ENCODE measurements around the gene TMTC4. TPM values are rescaled to one million over a fixed set of nuclear protein-coding genes. Genes with fewer than 3 reads are reported as not detected.
"Not testable (repeated sequence)": the region's sequence is repeated elsewhere in the genome, so short reads cannot be mapped to it uniquely, and the experiment has no call there.

TMTC4 gene
- total RNA-seq, 2 experiments from 2014 or later = 27.1 to 28.4 TPM

DNA sequence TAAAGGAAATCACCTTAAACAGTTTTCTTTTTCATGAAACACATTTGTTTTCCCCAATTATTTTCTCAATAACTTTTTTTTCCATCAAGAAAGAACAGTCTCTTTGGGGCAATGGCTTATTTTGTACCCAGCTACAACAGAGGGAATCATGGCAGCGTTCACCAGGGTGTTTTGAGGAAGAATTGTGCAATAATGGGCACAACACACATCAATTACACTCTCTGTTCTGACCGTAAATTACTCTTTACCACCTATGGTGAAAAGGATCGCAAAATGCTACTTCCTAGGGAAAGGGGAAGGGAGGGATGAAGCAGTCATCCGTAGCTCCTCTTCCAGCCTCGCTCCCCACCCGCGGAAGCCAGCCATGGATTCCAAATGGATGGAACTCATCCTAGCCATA is 38.6 kb downstream of the TMTC4 start:
- H3K9me3 Mint-ChIP-seq = no peaks in the 10 kb centered on the region
- H3K4me3 Mint-ChIP-seq = no peak overlapping the region
- no peak for DNase-seq
- H3K27ac Mint-ChIP-seq = no peak overlapping the region
- ChIA-PET POLR2A (no interaction called here), CTCF (no interaction called here)
- no peaks in the 10 kb centered on the region for H3K27me3 Mint-ChIP-seq
- no peaks in the 10 kb centered on the region for H3K4me1 Mint-ChIP-seq
- H3K36me3 Mint-ChIP-seq (ENCODE audit: low read depth) = peaks cover 53% of the 10 kb centered on the region

DNA sequence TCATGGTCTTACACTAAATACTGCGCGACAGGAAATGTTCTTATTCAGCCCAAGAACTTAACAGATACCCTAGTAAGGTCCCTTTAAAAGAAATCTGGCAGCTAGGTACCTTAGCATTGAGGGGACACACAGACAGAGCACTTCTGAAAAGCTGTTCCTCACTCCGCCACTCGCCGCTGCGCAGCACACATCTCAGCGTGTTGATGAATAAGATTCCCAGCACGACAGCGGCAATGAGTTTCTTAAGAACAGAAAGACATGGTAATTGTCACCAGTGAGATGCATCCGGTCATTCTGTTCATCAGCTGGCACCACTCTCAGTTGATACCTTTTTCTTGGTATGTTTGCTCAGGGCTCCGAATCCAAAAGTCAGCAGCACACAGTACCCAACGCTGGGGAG is 39.9 kb downstream of the TMTC4 start:
- Mint-ChIP-seq H3K9me3 (no peaks in the 10 kb centered on the region), H3K36me3 (ENCODE audit: low read depth) (peaks cover 55% of the 10 kb centered on the region), H3K27me3 (no peaks in the 10 kb centered on the region), H3K27ac (no peak overlapping the region), H3K4me3 (no peak overlapping the region), H3K4me1 (peaks cover under 1% of the 10 kb centered on the region)
- ChIA-PET CTCF (no interaction called here), POLR2A (no interaction called here)
- no peak for DNase-seq

DNA sequence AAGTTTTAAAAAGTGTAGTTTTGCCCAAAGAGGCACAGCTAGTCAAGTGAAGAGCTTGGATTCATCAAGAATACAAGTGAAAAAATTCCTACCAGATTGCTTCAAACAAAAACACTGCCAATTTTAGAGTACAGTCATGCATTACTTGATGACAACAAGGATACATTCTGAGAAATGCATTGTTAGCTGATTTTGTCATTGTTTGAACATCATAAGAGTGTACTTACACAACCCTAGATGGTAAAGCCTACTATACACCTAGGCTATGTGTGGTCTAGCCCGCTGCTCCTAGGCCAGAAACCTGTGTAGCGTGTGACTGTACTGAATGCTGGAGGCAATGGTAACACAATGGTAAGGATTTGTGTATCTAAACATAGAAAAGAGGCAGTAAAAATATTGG is 41.1 kb downstream of the TMTC4 start:
- H3K9me3 Mint-ChIP-seq = no peaks in the 10 kb centered on the region
- no peak overlapping the region for H3K4me3 Mint-ChIP-seq
- peaks cover 2% of the 10 kb centered on the region for H3K4me1 Mint-ChIP-seq
- peaks cover 59% of the 10 kb centered on the region for H3K36me3 Mint-ChIP-seq (ENCODE audit: low read depth)
- H3K27ac Mint-ChIP-seq = no peak overlapping the region
- CTCF ChIA-PET = interaction anchor here (1.5 kb wide), 1 partner anchor 10 kb away, joined by 4 read pairs; no protein-coding TSS in a partner anchor
- DNase-seq = no peak
- no peaks in the 10 kb centered on the region for H3K27me3 Mint-ChIP-seq
- POLR2A ChIA-PET = no interaction called here

DNA sequence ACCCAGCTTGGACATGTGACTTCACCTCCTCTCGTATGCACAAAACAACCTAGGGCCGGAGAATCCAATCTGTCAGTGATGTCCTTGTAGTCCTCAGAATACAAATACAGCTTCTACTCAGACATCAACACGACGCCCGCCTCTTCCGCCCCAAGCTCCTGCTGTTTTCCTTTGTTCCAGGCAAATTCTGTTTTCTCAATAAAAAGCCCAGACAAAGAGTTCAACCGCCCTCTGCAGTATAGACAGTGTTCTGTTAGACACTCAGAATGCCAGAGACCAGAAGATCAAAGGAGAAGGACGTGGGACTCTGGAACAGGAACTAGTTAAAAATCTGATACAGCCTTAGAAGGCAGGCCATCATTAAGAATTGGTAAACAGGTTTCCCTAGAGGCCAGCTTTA is 44.0 kb downstream of the TMTC4 start:
- H3K27me3 Mint-ChIP-seq = no peaks in the 10 kb centered on the region
- H3K4me3 Mint-ChIP-seq = no peak overlapping the region
- H3K9me3 Mint-ChIP-seq = no peaks in the 10 kb centered on the region
- ChIA-PET CTCF (interaction anchor here (0.7 to 1.3 kb wide), 2 partner anchors 20 to 44 kb away, joined by 3 read pairs; partner anchors contain the start of gene TMTC4), POLR2A (no interaction called here)
- no peak for DNase-seq
- peaks cover 62% of the 10 kb centered on the region for H3K36me3 Mint-ChIP-seq (ENCODE audit: low read depth)
- peaks cover 4% of the 10 kb centered on the region for H3K4me1 Mint-ChIP-seq
- H3K27ac Mint-ChIP-seq = no peak overlapping the region

DNA sequence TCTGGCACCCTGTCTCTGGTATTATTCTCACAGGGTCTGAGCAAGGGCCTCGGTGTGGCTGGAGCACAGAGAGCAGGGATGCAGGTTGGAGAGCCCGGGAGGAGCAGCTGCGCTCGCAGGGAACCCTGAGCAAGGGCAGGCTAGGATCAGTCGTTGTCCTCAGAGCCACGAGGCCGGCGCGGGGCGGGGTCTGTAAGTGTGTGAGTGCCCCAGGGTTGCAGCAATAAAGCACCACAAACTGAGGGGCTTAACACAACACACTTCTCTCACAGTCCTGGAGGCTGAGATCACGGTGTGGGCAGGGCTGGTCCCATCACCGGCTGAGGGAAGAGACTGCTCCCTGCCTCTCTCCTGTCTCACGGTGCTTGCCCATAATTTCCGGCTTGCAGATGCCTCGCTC is 47.5 kb downstream of the TMTC4 start:
- H3K27ac Mint-ChIP-seq = no peak overlapping the region
- H3K4me3 Mint-ChIP-seq = no peak overlapping the region
- ChIA-PET POLR2A (no interaction called here), CTCF (no interaction called here)
- H3K4me1 Mint-ChIP-seq = peaks cover 4% of the 10 kb centered on the region
- H3K36me3 Mint-ChIP-seq (ENCODE audit: low read depth) = peaks cover 72% of the 10 kb centered on the region
- peaks cover 4% of the 10 kb centered on the region for H3K9me3 Mint-ChIP-seq
- no peaks in the 10 kb centered on the region for H3K27me3 Mint-ChIP-seq
- no peak for DNase-seq

DNA sequence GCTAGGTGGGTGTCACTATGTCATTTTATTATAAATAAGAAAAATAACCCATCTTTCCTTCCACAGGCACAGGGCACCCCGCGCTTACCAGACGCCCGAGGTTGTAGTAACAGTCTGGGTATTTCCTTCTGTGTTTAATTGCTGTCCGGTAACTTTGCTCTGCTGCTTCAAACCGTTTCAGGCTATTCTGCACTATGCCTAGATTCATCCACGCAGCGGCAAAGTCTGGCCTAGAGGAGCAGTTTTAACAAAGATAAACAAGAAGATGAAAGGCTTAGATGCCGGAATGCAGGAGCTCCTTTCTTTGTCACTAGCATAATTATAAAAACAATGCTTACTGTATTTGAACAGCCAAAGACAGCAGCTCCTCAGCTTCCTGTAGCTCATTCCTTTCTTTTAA is 49.1 kb downstream of the TMTC4 start:
- H3K9me3 Mint-ChIP-seq = peaks cover 7% of the 10 kb centered on the region
- POLR2A ChIA-PET = no interaction called here
- peaks cover 78% of the 10 kb centered on the region for H3K36me3 Mint-ChIP-seq (ENCODE audit: low read depth)
- CTCF ChIA-PET = interaction anchor here (0.9 to 1.4 kb wide), 3 partner anchors 14 to 53 kb away, joined by 3 to 4 read pairs (median 3); no protein-coding TSS in a partner anchor
- H3K27me3 Mint-ChIP-seq = no peaks in the 10 kb centered on the region
- no peak for DNase-seq
- H3K4me3 Mint-ChIP-seq = no peak overlapping the region
- H3K27ac Mint-ChIP-seq = no peak overlapping the region
- peaks cover 7% of the 10 kb centered on the region for H3K4me1 Mint-ChIP-seq

DNA sequence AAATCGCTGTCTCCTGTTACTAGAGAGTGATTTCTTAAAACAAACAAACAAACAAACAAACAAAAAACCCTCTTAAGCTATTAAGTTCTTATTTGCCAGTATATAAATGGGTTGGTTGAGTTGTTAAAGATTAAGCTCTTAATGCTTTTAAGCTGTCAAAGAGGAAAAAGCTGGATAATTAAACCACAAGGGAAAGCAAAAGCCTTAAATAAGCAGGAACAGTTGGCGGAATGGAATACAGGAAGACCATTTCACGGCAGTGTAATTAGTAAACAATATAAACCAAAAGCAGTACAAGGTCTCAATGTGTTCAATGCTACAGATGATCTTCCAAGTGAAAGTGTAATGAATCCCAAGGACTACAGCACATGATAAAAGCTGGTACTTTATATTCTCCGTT is 53.8 kb downstream of the TMTC4 start:
- Mint-ChIP-seq H3K36me3 (ENCODE audit: low read depth) (peaks cover 57% of the 10 kb centered on the region), H3K27ac (no peak overlapping the region), H3K27me3 (no peaks in the 10 kb centered on the region), H3K4me1 (peaks cover 10% of the 10 kb centered on the region), H3K9me3 (peaks cover 10% of the 10 kb centered on the region), H3K4me3 (no peak overlapping the region)
- ChIA-PET POLR2A (no interaction called here), CTCF (interaction anchor here (0.5 kb wide), 1 partner anchor 1722 kb away, joined by 3 read pairs; no protein-coding TSS in a partner anchor)
- DNase-seq = no peak

DNA sequence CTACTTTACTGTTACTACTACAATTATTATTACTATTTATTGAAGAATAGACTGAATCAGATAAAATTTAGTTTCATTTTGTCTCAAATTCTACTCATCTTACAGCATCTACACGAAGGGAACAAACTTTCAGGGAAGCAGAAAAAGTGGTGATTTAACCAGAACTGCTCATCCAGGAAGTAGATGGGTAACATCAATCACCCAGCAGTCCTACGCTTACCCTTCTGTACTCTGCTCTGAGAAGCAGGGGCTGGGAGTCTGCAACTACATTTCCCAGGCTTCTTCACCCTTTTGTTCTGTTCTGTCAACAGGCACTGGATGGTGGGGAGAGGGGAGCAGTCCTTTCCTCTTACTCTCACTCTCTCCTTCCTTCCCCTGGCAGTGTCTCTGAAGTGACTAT is 54.7 kb downstream of the TMTC4 start:
- no peak for DNase-seq
- CTCF ChIA-PET = no interaction called here
- POLR2A ChIA-PET = no interaction called here
- peaks cover 49% of the 10 kb centered on the region for H3K36me3 Mint-ChIP-seq (ENCODE audit: low read depth)
- H3K27me3 Mint-ChIP-seq = no peaks in the 10 kb centered on the region
- H3K9me3 Mint-ChIP-seq = peaks cover 10% of the 10 kb centered on the region
- H3K4me3 Mint-ChIP-seq = no peak overlapping the region
- H3K4me1 Mint-ChIP-seq = peaks cover 10% of the 10 kb centered on the region
- H3K27ac Mint-ChIP-seq = no peak overlapping the region

DNA sequence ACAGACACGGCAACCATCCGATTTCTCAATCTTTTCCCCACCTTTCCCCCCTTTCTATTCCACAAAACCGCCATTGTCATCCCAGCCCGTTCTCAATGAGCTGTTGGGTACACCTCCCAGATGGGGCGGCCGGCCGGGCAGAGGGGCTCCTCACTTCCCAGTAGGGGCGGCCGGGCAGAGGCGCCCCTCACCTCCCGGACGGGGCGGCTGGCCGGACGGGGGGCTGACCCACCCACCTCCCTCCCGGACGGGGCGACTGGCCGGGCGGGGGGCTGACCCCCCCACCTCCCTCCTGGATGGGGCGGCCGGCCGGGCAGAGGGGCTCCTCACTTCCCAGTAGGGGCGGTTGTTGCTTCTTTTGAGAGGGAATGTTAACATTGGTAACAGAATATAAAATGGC is 55.7 kb downstream of the TMTC4 start:
- H3K27me3 Mint-ChIP-seq, DNase-seq, H3K4me3 Mint-ChIP-seq, H3K27ac Mint-ChIP-seq, H3K4me1 Mint-ChIP-seq, CTCF ChIA-PET, H3K9me3 Mint-ChIP-seq, POLR2A ChIA-PET: not testable (repeated sequence)
- peaks cover 40% of the 10 kb centered on the region for H3K36me3 Mint-ChIP-seq (ENCODE audit: low read depth)

DNA sequence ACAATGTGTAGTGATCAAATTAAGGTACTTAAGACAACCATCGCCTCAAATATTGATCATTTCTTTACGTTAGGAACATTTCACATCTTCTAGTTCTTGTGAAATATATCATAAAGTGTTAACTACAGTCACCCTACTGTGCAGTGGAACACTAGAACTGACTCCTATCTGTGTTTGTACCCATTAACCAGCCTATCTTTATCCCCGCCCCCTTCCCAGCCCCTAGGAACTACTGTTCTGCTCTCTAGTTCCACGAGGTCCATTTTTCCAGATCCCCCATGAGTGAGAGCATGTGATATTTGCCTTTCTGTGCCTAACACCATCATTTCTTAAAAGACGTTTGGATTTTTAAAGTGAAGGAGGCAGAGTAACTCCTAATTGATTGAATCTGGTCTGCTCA is 61.6 kb downstream of the TMTC4 start:
- DNase-seq = no peak
- ChIA-PET CTCF (no interaction called here), POLR2A (no interaction called here)
- peaks cover 2% of the 10 kb centered on the region for H3K9me3 Mint-ChIP-seq
- peaks cover 36% of the 10 kb centered on the region for H3K36me3 Mint-ChIP-seq (ENCODE audit: low read depth)
- peaks cover 23% of the 10 kb centered on the region for H3K4me1 Mint-ChIP-seq
- no peaks in the 10 kb centered on the region for H3K27me3 Mint-ChIP-seq
- H3K27ac Mint-ChIP-seq = no peak overlapping the region
- H3K4me3 Mint-ChIP-seq = no peak overlapping the region

DNA sequence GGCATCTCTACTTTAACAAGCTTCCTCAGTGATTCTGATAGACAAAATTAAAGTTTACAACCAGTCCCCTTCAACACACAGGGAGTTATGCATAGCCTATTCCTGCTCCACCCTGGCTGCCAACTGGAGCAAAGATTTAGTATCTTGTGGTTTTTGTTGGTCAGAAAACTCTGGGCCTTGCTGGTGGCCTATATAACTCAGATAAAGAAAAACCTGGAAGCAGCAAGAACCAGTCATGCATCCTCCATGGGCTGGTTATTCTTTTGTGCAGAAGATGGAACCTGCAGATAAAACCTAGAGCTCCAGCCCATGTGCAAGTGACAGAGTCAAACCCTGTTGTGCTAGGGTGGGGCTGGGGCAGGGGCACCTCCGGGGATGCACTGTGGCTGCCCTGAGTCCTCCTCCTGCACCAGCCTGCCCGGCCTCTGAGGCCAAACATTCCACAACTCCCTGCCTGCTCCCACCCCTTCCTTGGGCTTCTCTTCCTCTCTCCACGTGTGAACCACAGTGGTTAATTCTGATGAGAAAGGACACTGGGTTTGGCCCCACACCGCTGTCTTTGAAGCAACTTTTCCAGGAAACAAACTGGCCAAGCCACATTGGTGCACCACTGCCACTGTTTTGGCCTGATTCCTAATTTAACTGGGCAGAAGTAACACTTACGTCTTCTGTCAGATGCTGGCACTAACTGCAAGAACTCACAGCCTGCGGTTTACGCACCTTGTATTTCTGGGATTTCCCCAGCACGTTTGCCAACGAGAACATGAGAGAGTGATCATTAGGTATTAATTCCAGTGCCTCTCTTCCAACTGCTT is 62.7 kb downstream of the TMTC4 start:
- CTCF ChIA-PET = interaction anchor here (0.9 kb wide), 1 partner anchor 14 kb away, joined by 4 read pairs; no protein-coding TSS in a partner anchor
- Mint-ChIP-seq H3K36me3 (ENCODE audit: low read depth) (peaks cover 45% of the 10 kb centered on the region), H3K27ac (no peak overlapping the region), H3K4me3 (no peak overlapping the region), H3K9me3 (no peaks in the 10 kb centered on the region), H3K27me3 (no peaks in the 10 kb centered on the region), H3K4me1 (peaks cover 25% of the 10 kb centered on the region)
- POLR2A ChIA-PET = no interaction called here
- DNase-seq = no peak

DNA sequence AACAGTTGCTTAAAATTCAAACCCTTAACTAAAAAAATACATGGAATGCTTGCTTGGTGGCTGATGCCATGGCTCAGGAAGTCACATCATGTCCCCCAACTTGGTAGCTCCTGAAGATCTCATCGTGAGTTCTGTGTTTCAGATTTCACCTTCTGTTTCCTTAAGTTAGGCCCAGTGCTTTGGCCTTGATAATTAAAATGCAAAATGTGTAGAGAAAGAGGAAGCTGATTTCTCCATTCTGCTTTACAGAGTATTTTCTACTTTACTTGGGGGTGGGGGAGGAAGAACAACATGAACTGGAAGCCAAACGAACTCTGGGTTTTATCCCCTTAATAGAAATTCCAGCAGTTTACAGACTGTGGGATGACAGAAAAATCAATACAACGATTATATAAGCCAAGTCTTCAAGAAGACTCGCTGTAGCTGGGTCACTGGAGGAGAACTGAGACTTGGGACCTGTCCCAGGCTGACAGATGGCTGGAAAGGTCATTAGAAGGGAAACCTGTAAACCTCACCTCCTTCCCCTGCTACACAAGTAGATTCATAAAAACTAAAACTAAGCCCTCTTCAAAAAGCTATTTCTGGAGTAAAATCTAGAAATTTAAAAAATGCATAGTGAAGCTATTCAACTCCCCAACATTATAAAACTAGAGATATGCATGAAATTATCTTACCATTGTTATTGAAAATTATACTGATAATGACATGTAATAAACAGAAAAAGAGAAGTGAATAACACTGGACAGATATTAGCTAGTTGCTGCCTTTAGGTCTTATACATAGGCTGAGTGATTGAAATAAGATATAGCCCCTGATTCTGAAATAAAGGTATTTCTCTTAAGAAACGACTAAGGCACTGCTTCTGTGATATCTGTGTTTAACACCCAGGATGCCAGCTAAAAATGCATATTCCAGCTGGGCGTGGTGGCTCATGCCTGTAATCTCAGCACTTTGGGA is 63.9 kb downstream of the TMTC4 start:
- CTCF ChIA-PET = interaction anchor here (0.6 to 1.2 kb wide), 4 partner anchors 16 to 37 kb away, joined by 3 to 4 read pairs (median 4); no protein-coding TSS in a partner anchor
- no peaks in the 10 kb centered on the region for H3K9me3 Mint-ChIP-seq
- peaks cover 25% of the 10 kb centered on the region for H3K4me1 Mint-ChIP-seq
- no peak for DNase-seq
- no peak overlapping the region for H3K4me3 Mint-ChIP-seq
- H3K27ac Mint-ChIP-seq = no peak overlapping the region
- peaks cover 46% of the 10 kb centered on the region for H3K36me3 Mint-ChIP-seq (ENCODE audit: low read depth)
- H3K27me3 Mint-ChIP-seq = no peaks in the 10 kb centered on the region
- POLR2A ChIA-PET = no interaction called here

DNA sequence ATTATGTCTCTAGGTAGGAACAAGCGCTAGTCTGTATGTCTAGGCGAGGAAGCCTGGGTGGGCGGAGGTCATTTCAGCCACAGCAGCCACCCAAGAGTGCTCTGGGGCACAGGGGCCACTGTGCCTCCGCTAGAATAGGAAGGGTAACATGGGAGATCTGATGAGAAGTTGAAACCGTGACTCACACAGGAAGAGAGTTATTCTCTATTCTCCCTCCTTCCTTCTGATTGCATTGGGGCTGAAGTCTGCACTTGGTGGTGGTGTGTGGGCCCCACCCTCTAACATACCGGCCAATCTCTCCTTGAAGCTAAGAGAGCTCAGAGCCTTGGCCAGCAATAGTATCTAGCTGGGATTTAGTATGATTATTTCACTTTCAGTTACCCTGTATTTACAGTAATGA is 65.7 kb downstream of the TMTC4 start:
- Mint-ChIP-seq H3K36me3 (ENCODE audit: low read depth) (peaks cover 46% of the 10 kb centered on the region), H3K27ac (peak overlapping the region; percentile 86), H3K27me3 (no peaks in the 10 kb centered on the region), H3K4me1 (peaks cover 25% of the 10 kb centered on the region), H3K4me3 (no peak overlapping the region), H3K9me3 (no peaks in the 10 kb centered on the region)
- ChIA-PET POLR2A (no interaction called here), CTCF (interaction anchor here (0.8 to 1.2 kb wide), 3 partner anchors 21 to 258 kb away, joined by 3 to 4 read pairs (median 4); partner anchors contain the start of gene GGACT)
- DNase-seq = peak; percentile 20

All from activated CD4-positive, alpha-beta T cell treated with anti-CD3 and anti-CD28 coated beads, Interleukin-2, amount 10 ng/mL, durations not matched to agents 7 days and 5 days (primary cell).